Psoas muscle (tissue), 8 donors: ENCODE data around the gene TTC13. TPM values are rescaled to one million over a fixed set of nuclear protein-coding genes. Genes with fewer than 3 reads are reported as not detected.

ENCODE experiments used
- ATAC-seq, 4 donors: fragments of 200-7000 bp; cut with Tn5 transposase; one replicate each; pipeline ENCODE4 v1.9.1; 2020; ENCODE audit warnings: moderate library complexity in 3 of 4, mild to moderate bottlenecking in 2 of 4
- DNase-seq, 2 donors: peaks; one replicate each; pipeline ENCODE4 v3.0.0-alpha.2; 2020
- H3K27ac ChIP-seq: fragments of 200-600 bp; one replicate; pipeline ENCODE4 v1.8.0; 2022
- H3K27me3 ChIP-seq, 3 donors: fragments of 200-600 bp in 1 of 3; one replicate each; pipeline versions ENCODE4 v1.6.1 to v1.8.0; 2013 to 2022; ENCODE audit warnings: low read length in 2 of 3, mild to moderate bottlenecking in 2 of 3, moderate library complexity in 1 of 3; ENCODE audit not compliant: insufficient read depth in 3 of 3
- H3K36me3 ChIP-seq, 2 donors: fragments of 200-600 bp in 1 of 2; one replicate each; pipeline versions ENCODE4 v1.6.1 to v1.8.0; 2013 to 2022; ENCODE audit warnings: low read depth in 1 of 2, mild to moderate bottlenecking in 1 of 2, moderate library complexity in 1 of 2; ENCODE audit not compliant: insufficient read depth in 1 of 2
- H3K4me1 ChIP-seq: fragments of 200-600 bp; one replicate; pipeline ENCODE4 v1.8.0; 2022
- H3K4me3 ChIP-seq: fragments of 200-600 bp; one replicate; pipeline ENCODE4 v1.8.0; 2022; ENCODE audit warnings: mild to moderate bottlenecking
- H3K9me3 ChIP-seq: fragments of 200-600 bp; one replicate; pipeline ENCODE4 v1.8.0; 2022
- CTCF ChIP-seq: fragments of 200-600 bp; IDR thresholded peaks from one replicate; pipeline ENCODE4 v1.8.0; 2022; ENCODE audit warnings: antibody characterized with exemption
- WGBS, 3 donors: extraction: QIAGEN DNeasy Blood & Tissue Kit; methylation state at CpG; one replicate each; pipeline versions ENCODE4 v1.1.6 to v1.1.7; 2013; 5-methylcytosine and 5-hydroxymethylcytosine counted together
- intact Hi-C, 2 donors: fragments of 100-400 bp; cut with DNase I; formaldehyde crosslinking; loops; one replicate each; pipeline versions ENCODE4 v1.11.0 to v1.14.2; 2022
- polyA plus RNA-seq, 3 donors: library from polyadenylated mRNA; stranded (reverse); fragments of 200-250 nt; gene quantifications; one replicate each; pipeline ENCODE4 v1.2.3, GENCODE V29; 2013
- total RNA-seq, 4 donors: library from RNA; stranded (reverse); fragmentation: NEBNext Ultra II Directional in 2 of 4; extraction: Animal tissue kit (Norgen Biotek cat#: 25700) in 2 of 4; gene quantifications; one replicate each; pipeline versions ENCODE4 v1.2.1 to v1.2.4, GENCODE V29; 2021 to 2023
- donor health status: healthy with polysubstance abuse.
- donor health status: DM: no; HTN: no; CAD: no; lungs with moderate emphysema.
- donor health status: Bipolar disorder and iron deficiency.
- donor health status: healthy.
- donor health status: DM: yes; HTN: yes; CAD: no.
- donor health status: DM: no; HTN: no; CAD: no.
- donor health status: DM: no; HTN: no; CAD: no.
- donor health status: DM: yes; HTN: yes; CAD: no.

The TTC13 gene
- total and polyA plus RNA-seq, 7 donors, result 7.6 to 24.2 (median 11.2) TPM

DNA sequence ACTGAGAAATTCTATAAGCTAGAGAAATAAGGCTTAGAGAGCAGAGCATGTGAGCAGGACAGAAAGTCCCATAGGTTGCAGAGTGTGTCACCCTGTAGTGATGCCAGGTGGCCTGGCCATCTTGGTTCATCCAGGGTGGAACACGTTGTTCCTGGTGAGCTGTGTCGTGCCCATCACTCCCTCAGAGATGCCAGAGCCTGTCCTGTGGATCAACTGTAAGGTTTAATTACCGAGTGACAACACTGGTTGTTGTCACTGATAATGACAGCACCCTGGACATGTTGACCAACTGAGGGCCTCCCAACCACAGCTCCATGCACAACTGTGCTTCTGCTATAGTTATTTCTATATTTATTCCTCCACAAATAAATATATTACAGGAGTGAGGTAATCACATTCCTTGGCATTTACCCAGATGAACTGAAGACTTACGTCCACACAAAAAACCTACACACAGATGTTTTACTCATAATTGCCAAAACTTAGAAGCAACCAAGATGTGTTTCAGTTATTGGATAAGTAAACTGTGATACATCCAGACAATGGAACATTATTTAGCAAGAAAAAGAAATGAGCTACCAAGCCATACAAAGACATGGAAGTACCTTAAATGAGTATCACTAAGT is 116.6 kb downstream of the TTC13 start:
- TF ChIP-seq CTCF, result no peak
- Histone ChIP-seq H3K36me3 (no peaks in the 10 kb centered on the region), H3K4me3 (no peak overlapping the region), H3K4me1 (peaks cover 66% of the 10 kb centered on the region), H3K9me3 (no peaks in the 10 kb centered on the region), H3K27ac (peak overlapping the region; percentile 60), H3K27me3 (no peaks in the 10 kb centered on the region)
- ATAC-seq (peak; percentile 59 to 93 (median 92)), DNase-seq (peak; percentile 57 to 88)
- intact Hi-C loops, result loop anchor here in 1 of 2 donors (5.0 kb wide), 1 partner anchor 40 kb away; no protein-coding TSS in a partner anchor
- WGBS, 3 donors, result 21 to 42% (median 29%) methylated on average over 4 of the region's 4 CpGs

- DNase-seq (no peak), ATAC-seq (peak in 3 of 4 donors; percentile 8 to 14 (median 11))
- peaks cover 63% of the 10 kb centered on the region for H3K4me1 ChIP-seq
Measured at GRCh38 chr1:230861489-230861888, 117.2 kb downstream of the TTC13 start.

DNA sequence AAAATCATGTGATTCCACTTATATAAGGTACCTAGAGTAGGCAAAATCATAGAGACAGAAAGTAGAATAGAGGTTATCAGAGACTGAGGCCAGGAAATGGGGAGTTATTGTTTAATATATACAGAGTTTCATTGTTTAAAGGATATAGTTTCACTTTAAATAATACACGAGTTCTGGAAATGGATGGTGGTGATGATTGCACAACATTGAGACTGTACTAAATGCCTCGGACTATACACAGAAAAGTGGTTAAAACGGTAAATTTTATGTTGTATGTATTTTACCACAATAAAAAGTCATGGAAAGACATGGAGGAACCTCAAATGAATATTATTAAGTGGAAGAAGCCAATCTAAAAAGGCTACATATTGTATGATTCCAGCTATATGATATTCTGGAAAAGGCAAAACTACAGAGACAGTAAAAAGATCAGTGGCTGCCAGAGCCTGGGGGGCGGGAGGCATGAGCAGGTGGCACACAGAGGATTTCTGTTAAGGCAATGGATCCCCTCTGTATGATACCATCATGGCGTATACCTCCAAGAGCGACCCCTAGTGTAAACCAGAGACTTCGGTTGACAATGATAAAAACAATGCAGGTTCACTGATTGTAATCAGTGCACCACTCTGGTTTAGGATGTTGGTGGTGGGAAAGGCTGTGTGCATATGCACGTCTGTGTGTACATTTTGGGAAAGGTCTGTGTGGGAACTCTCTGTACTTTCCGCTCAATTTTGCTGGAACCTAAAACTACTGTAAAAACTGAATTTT is 117.9 kb downstream of the TTC13 start:
- H3K4me3 ChIP-seq, result no peak overlapping the region
- no peak for ATAC-seq
- TF ChIP-seq CTCF, result no peak
- no peaks in the 10 kb centered on the region for H3K27me3 ChIP-seq
- no peaks in the 10 kb centered on the region for H3K9me3 ChIP-seq
- no peak overlapping the region for H3K27ac ChIP-seq
- intact Hi-C loops, result loop anchor here in 1 of 2 donors (5.0 kb wide), 1 partner anchor 38 kb away; no protein-coding TSS in a partner anchor
- no peaks in the 10 kb centered on the region for H3K36me3 ChIP-seq
- 88 to 95% (median 88%) methylated on average over 9 of the region's 9 CpGs for WGBS, 3 donors
- H3K4me1 ChIP-seq, result peaks cover 63% of the 10 kb centered on the region
- DNase-seq, result no peak

More at GRCh38 chr1:230861489-230861888, 117.2 kb downstream of the TTC13 start:
- no peak overlapping the region for H3K4me3 ChIP-seq
- H3K27ac ChIP-seq, result peak overlapping the region; percentile 60
- no peaks in the 10 kb centered on the region for H3K36me3 ChIP-seq
- TF ChIP-seq CTCF, result peak; percentile 12
- no peaks in the 10 kb centered on the region for H3K9me3 ChIP-seq
- intact Hi-C loops, result loop anchor here in 1 of 2 donors (5.0 kb wide), 1 partner anchor 39 kb away; no protein-coding TSS in a partner anchor
- WGBS, 3 donors, result 90 to 92% (median 90%) methylated on average over 13 of the region's 13 CpGs
- H3K27me3 ChIP-seq, result no peaks in the 10 kb centered on the region

- DNase-seq (no peak), ATAC-seq (no peak)
- Histone ChIP-seq H3K27ac (no peak overlapping the region), H3K4me1 (peaks cover 52% of the 10 kb centered on the region), H3K36me3 (peaks cover 0 to 11% of the 10 kb centered on the region in 2 donors), H3K9me3 (no peaks in the 10 kb centered on the region), H3K27me3 (no peaks in the 10 kb centered on the region), H3K4me3 (no peak overlapping the region)
- WGBS, 3 donors, result 58 to 74% (median 59%) methylated on average over 12 of the region's 12 CpGs
- intact Hi-C loops, result no loop called here
- TF ChIP-seq CTCF, result no peak
Measured at GRCh38 chr1:230858918-230859729, 119.5 kb downstream of the TTC13 start.
